ENCODE data around the gene CKM. TPM values are rescaled to one million over a fixed set of nuclear protein-coding genes. Genes with fewer than 3 reads are reported as not detected.
"Not testable (repeated sequence)": the region's sequence is repeated elsewhere in the genome, so short reads cannot be mapped to it uniquely, and the experiment has no call there.

Gene CKM
- polyA plus RNA-seq, 3 donors: 0.57 to 1.7 (median 0.79) TPM

GRCh38 chr19:45322311-45322710, 364 bp downstream of the CKM start:
- no peak for DNase-seq (ENCODE audit: low read depth in 3 of 3, low spot score in 2 of 3)

GRCh38 chr19:45321848-45322247, 827 bp downstream of the CKM start:
- no peak for DNase-seq (ENCODE audit: low read depth in 3 of 3, low spot score in 2 of 3)

GRCh38 chr19:45320997-45321775, 1.5 kb downstream of the CKM start:
- DNase-seq (ENCODE audit: low read depth in 3 of 3, low spot score in 2 of 3): no peak

GRCh38 chr19:45315304-45315703, 7.4 kb downstream of the CKM start:
- no peak for DNase-seq (ENCODE audit: low read depth in 3 of 3, low spot score in 2 of 3)

DNA sequence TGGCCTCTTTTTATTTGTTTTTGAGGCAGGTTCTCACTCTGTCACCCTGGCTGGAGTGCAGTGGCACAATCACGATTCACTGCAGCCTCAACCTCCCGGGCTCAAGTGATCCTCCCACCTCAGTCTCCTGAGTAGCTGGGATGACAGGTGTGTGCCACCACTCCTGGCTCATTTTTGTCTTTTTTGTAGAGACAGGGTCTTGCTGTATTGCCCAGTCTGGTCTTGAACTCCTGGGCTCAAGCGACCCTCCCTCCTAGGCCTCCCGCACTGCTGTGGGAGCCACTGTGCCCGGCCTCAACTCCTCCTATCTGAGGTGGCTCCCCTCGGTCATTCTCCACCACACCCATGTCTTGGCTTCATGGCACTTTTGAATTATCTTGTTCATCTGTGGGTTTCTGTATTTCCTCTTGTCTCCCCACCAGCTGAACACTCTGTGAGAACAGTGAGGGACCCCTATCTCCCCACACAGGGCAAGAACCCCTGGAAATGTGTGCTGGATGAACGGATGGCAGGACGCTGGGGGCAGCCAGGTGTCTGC, 7.9 kb downstream of the CKM start:
- DNase-seq (ENCODE audit: low read depth in 3 of 3, low spot score in 2 of 3): no peak

DNA sequence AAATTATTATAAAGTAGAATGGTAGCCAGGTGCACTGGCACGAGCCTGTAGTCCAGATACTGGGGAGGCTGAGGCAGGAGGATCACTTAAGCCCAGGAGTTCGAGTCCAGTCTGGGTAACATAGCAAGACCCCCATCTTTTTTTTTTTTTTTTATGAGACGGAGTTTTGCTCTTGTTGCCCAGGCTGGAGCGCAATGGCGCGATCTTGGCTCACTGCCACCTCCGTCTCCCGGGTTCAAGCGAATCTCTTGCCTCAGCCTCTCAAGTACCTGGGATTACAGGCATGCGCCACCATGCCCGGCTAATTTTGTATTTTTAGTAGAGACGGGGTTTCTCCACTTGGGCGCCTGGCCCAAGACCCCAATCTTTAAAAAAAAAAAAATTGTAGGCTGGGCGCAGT, 10.4 kb downstream of the CKM start:
- DNase-seq (ENCODE audit: low read depth in 3 of 3, low spot score in 2 of 3): not testable (repeated sequence)

DNA sequence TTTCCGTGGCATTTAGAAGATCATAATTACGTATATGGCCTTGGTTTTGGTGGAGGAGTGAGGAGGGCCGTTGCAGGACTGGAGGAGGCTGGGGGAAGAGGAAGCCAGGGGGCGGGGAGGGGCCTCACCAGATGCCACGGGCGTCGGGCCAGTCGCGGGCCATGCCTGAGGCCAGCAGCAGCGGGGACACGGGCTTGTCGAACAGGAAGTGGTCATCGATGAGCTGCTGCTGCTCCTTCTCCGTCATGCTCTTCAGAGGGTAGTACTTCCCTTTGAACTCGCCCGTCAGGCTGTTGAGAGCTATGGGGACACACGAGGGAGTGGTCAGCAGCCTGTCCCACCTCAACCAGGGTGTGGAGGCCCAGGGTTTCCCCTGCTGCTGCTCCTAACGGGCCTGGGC, 11.1 kb downstream of the CKM start:
- DNase-seq (ENCODE audit: low read depth in 3 of 3, low spot score in 2 of 3): no peak

- not testable (repeated sequence) for DNase-seq (ENCODE audit: low read depth in 3 of 3, low spot score in 2 of 3)
Measured at GRCh38 chr19:45309322-45309721, 13.4 kb downstream of the CKM start.

- DNase-seq (ENCODE audit: low read depth in 3 of 3, low spot score in 2 of 3): no peak
Measured at GRCh38 chr19:45307361-45307760, 15.3 kb downstream of the CKM start.

DNA sequence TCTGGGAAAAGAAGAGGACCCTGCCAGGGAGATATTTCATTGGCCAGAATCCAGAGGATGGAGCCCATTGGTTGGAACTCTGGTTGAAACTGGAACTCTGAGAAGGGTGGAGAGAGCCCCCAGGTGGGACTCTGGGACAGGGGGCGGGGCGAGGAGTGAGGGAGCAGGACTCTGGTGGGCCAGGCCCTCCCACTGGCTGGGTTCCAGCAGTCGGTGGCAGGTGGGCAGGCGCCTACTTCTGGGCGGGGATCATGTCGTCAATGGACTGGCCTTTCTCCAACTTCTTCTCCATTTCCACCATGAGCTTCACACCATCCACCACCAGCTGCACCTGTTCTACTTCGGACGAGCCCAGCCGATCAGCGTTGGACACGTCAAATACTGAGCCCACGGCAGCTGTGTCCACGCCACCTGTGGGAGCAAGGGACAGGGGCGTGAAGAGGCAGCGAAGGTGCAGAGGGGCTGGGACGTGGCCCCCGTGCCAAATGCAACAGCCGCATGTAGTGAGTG, 16.1 kb downstream of the CKM start:
- DNase-seq (ENCODE audit: low read depth in 3 of 3, low spot score in 2 of 3): no peak

DNA sequence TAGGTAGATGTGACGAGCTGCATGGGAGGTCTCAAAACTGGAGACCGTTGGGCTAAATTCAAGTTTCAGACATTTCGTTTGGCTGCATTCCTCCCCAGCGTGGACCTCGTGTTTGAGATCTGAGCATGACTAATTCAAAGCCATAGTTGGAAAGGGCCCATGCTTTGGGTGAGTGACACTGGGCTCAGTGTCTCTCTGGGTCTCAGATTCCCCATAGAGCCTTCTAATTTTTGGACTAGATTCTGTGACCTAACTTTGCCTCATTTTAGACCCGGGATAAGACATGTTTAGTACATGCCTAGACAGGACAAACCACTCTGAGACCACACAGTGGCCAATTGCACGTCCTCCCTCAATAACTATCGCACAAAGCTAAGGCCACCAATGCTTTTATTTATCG, 16.6 kb downstream of the CKM start:
- no peak for DNase-seq (ENCODE audit: low read depth in 3 of 3, low spot score in 2 of 3)

GRCh38 chr19:45305421-45305820, 17.3 kb downstream of the CKM start:
- DNase-seq (ENCODE audit: low read depth in 3 of 3, low spot score in 2 of 3): no peak

- DNase-seq (ENCODE audit: low read depth in 3 of 3, low spot score in 2 of 3): no peak
Measured at GRCh38 chr19:45305007-45305406, 17.7 kb downstream of the CKM start.

DNA sequence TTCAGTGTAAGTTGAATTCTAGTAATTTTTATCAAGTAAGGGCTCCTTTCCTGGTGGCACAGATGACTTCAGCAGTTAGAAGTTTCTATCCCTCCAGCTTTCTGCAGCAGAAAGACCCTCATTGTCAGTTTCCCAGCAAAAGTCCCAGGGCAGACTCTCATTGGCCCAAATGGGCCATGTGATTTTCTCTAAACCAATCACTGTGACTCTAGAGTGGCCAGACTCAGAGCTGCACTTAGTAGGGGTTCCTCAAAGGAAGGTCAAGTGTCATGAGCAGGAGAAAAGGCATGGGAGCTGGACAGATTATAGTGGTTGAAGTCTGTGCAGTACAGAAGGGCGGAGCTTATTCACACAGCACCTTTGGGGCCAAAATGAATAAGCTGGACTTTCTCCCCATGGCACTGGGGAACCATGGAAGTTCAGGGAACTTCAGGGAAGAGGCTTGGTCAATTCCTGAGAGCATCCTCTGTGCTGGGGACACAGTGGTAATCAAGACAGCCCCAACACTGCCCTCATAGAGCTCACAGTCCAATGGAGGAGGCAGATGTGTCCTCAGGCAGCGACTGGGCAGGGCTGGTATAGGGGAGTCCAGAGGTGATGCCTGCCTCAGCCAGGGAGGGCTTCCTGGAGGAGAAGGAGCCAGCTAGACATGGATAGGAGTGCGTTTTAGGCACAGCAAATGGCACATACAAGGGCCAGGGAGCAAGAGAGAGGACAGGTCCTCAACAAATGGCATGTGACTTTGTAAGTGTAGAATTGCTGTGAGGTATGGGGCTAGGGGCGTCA, 18.3 kb downstream of the CKM start:
- DNase-seq (ENCODE audit: low read depth in 3 of 3, low spot score in 2 of 3): no peak

DNA sequence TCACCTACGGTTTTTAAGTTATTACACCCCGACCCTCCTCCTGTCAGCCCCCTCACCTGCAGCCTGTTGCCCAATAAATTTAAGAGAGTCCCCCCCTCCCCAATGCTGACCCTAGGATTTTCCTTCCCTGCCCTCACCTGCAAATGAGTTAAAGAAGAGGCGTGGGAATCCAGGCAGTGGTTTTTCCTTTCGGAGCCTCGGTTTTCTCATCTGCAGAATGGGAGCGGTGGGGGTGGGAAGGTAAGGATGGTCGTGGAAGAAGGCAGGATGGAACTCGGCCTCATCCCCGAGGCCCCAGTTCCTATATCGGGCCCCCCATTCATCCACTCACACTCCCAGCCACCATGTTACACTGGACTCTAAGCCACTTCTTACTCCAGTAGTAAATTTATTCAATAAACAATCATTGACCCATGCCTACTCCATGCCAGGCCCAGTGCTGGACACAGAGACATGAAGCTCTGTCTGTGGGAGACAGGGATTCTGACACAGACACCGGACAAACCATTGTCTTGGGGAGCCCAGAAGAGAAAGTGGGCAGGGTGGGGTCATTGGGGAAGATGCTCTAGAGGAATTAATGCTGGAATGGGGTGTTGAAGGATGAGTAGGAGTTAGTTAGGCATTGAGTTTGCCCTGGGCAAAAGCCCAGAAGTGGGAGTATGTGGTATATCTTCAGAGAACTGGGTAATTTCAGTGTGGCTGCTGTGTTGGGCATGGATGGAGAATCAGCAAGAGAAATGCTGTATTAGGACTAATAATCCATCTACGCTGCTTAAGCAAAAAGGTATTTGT, 19.2 kb downstream of the CKM start:
- DNase-seq (ENCODE audit: low read depth in 3 of 3, low spot score in 2 of 3): no peak

- no peak for DNase-seq (ENCODE audit: low read depth in 3 of 3, low spot score in 2 of 3)
Measured at GRCh38 chr19:45302416-45302815, 20.3 kb downstream of the CKM start.

GRCh38 chr19:45299719-45300118, 23.0 kb downstream of the CKM start:
- DNase-seq (ENCODE audit: low read depth in 3 of 3, low spot score in 2 of 3): no peak

- no peak for DNase-seq (ENCODE audit: low read depth in 3 of 3, low spot score in 2 of 3)
Measured at GRCh38 chr19:45298264-45298663, 24.4 kb downstream of the CKM start.

- DNase-seq (ENCODE audit: low read depth in 3 of 3, low spot score in 2 of 3): no peak
Measured at GRCh38 chr19:45297674-45298073, 25.0 kb downstream of the CKM start.

- DNase-seq (ENCODE audit: low read depth in 3 of 3, low spot score in 2 of 3): no peak
Measured at GRCh38 chr19:45296355-45296754, 26.3 kb downstream of the CKM start.

GRCh38 chr19:45295873-45296272, 26.8 kb downstream of the CKM start:
- DNase-seq (ENCODE audit: low read depth in 3 of 3, low spot score in 2 of 3): no peak

Measured in right renal cortex interstitium (tissue), 3 donors.